H1 (cell line): ENCODE measurements around the gene MEGF11. TPM values are rescaled to one million over a fixed set of nuclear protein-coding genes. Genes with fewer than 3 reads are reported as not detected.

Source experiments
- CTCF ChIA-PET: fragments of 300-600 bp; sonication (Branson Sonifier 250); formaldehyde crosslinking; loops from one replicate; lab custom pipeline; 2021; ENCODE audit not compliant: partially characterized antibody; lab: Charles Lee
- POLR2A ChIA-PET: fragments of 300-600 bp; sonication (Branson Sonifier 250); formaldehyde crosslinking; loops from one replicate; lab custom pipeline; 2021; ENCODE audit warnings: inconsistent platforms; ENCODE audit not compliant: partially characterized antibody; lab: Charles Lee
- DNase-seq, 2 experiments: peaks; one replicate each; pipeline versions ENCODE4 v3.0.0 to v3.0.0-alpha.2; 2010 to 2022; ENCODE audit warnings: low spot score in 2 of 2, low read depth in 1 of 2, mixed read lengths in 1 of 2
- FAIRE-seq: peaks from 2 replicates; lab custom pipeline; 2011; peaks lifted over from hg19 to GRCh38; lab: Jason Lieb, UNC
- H2AFZ ChIP-seq: 2 replicates; pipeline ENCODE4 v1.8.1; 2012; ENCODE audit warnings: low read length, inconsistent platforms
- H2AK5ac ChIP-seq: 2 replicates; pipeline ENCODE4 v1.6.1; 2013; ENCODE audit warnings: low read depth, low read length
- H2BK120ac ChIP-seq: replicated peaks from 2 replicates; pipeline ENCODE3; 2013; ENCODE audit warnings: low read depth, low read length, inconsistent platforms
- H2BK12ac ChIP-seq: 2 replicates; pipeline ENCODE4 v1.6.1; 2013; ENCODE audit warnings: low read depth, low read length
- H2BK15ac ChIP-seq: 2 replicates; pipeline ENCODE4 v1.6.1; 2013; ENCODE audit warnings: low read length
- H2BK20ac ChIP-seq: 2 replicates; pipeline ENCODE4 v1.6.1; 2013; ENCODE audit warnings: low read length
- H2BK5ac ChIP-seq: 2 replicates; pipeline ENCODE4 v1.6.1; 2013; ENCODE audit warnings: low read depth, low read length
- H3K14ac ChIP-seq: 2 replicates; pipeline ENCODE4 v1.6.1; 2013; ENCODE audit warnings: inconsistent platforms; ENCODE audit not compliant: insufficient read length
- H3K18ac ChIP-seq: 2 replicates; pipeline ENCODE4 v1.6.1; 2013; ENCODE audit warnings: low read length; ENCODE audit errors: extremely low read depth
- H3K23ac ChIP-seq: 2 replicates; pipeline ENCODE4 v1.6.1; 2013; ENCODE audit warnings: inconsistent platforms; ENCODE audit not compliant: insufficient read length
- H3K23me2 ChIP-seq: 2 replicates; pipeline ENCODE4 v1.6.1; 2013; ENCODE audit warnings: low read depth, low read length
- H3K27ac ChIP-seq: 2 replicates; pipeline ENCODE4 v1.6.1; 2011; ENCODE audit warnings: low read depth, low read length, inconsistent platforms
- H3K27me3 ChIP-seq, 4 experiments: replicated peaks in 1 of 4; 1 replicate in 1 of 4; 2 replicates in 3 of 4; pipeline versions ENCODE4 v1.6.1 to v1.8.1; 2011 to 2013; ENCODE audit warnings: low read length in 3 of 4, mild to moderate bottlenecking in 3 of 4, inconsistent platforms in 2 of 4, mixed read lengths in 2 of 4, moderate library complexity in 1 of 4; ENCODE audit not compliant: control insufficient read depth in 3 of 4, insufficient read depth in 3 of 4; ENCODE audit errors: extremely low read depth in 1 of 4
- H3K36me3 ChIP-seq, 4 experiments: 2 replicates each; pipeline versions ENCODE4 v1.6.1 to v1.8.1; 2011 to 2013; ENCODE audit warnings: mild to moderate bottlenecking in 4 of 4, low read length in 3 of 4, moderate library complexity in 2 of 4, control low read depth in 1 of 4, inconsistent platforms in 1 of 4; ENCODE audit not compliant: insufficient read depth in 4 of 4, control insufficient read depth in 2 of 4
- H3K4ac ChIP-seq: replicated peaks from 2 replicates; pipeline ENCODE3; 2013; ENCODE audit warnings: low read length, low read depth, mixed read lengths, inconsistent platforms; ENCODE audit not compliant: insufficient read length
- H3K4me1 ChIP-seq, 4 experiments: replicated peaks in 1 of 4; 1 replicate in 1 of 4; 2 replicates in 3 of 4; pipeline versions ENCODE4 v1.6.1 to v1.8.1; 2011 to 2013; ENCODE audit warnings: low read length in 3 of 4, inconsistent platforms in 2 of 4, mixed read lengths in 1 of 4; ENCODE audit not compliant: insufficient read depth in 4 of 4, control insufficient read depth in 3 of 4
- H3K4me2 ChIP-seq, 2 experiments: 2 replicates each; pipeline versions ENCODE4 v1.6.1 to v1.8.1; 2011 to 2013; ENCODE audit warnings: low read depth in 2 of 2, low read length in 2 of 2, control low read depth in 1 of 2, inconsistent platforms in 1 of 2, mild to moderate bottlenecking in 1 of 2; ENCODE audit not compliant: insufficient read depth in 1 of 2
- H3K4me3 ChIP-seq, 4 experiments: fragments of 200-600, 300-600 bp in 1 of 4; sonication (generic), shearing (Covaris generic), sonication (Bioruptor Twin) in 1 of 4; 2 replicates each; pipeline versions ENCODE4 v1.5.1 to v1.8.1; 2011 to 2016; ENCODE audit warnings: low read length in 4 of 4, low read depth in 3 of 4, control low read depth in 2 of 4, inconsistent platforms in 2 of 4, mild to moderate bottlenecking in 2 of 4, mixed read lengths in 1 of 4, moderate library complexity in 1 of 4; ENCODE audit not compliant: insufficient read depth in 2 of 4; ENCODE audit errors: extremely low read depth in 1 of 4
- H3K56ac ChIP-seq: replicated peaks from 2 replicates; pipeline ENCODE3; 2013; ENCODE audit warnings: low read depth, mild to moderate bottlenecking, mixed read lengths, low read length, inconsistent platforms; ENCODE audit not compliant: insufficient read length
- H3K79me1 ChIP-seq: 2 replicates; pipeline ENCODE4 v1.6.1; 2013; ENCODE audit warnings: low read depth, low read length, control low read depth
- H3K79me2 ChIP-seq, 2 experiments: 2 replicates each; pipeline versions ENCODE4 v1.6.1 to v1.8.1; 2012 to 2013; ENCODE audit warnings: low read length in 2 of 2, mild to moderate bottlenecking in 2 of 2, inconsistent platforms in 1 of 2; ENCODE audit not compliant: insufficient read depth in 2 of 2, control insufficient read depth in 1 of 2
- H3K9ac ChIP-seq, 4 experiments: replicated peaks in 1 of 4; 1 replicate in 1 of 4; 2 replicates in 3 of 4; pipeline versions ENCODE4 v1.6.1 to v1.8.1; 2011 to 2013; ENCODE audit warnings: low read depth in 3 of 4, low read length in 3 of 4, control low read depth in 2 of 4, mild to moderate bottlenecking in 2 of 4, moderate library complexity in 2 of 4, inconsistent platforms in 1 of 4; ENCODE audit errors: extremely low read depth in 1 of 4
- H3K9me3 ChIP-seq, 2 experiments: 2 replicates each; pipeline versions ENCODE4 v1.6.1 to v1.8.1; 2012 to 2013; ENCODE audit warnings: mild to moderate bottlenecking in 2 of 2, moderate library complexity in 2 of 2, control low read depth in 1 of 2, inconsistent platforms in 1 of 2, low read depth in 1 of 2, low read length in 1 of 2, mixed read lengths in 1 of 2; ENCODE audit not compliant: insufficient read depth in 2 of 2
- H4K20me1 ChIP-seq, 2 experiments: replicated peaks in 1 of 2; 2 replicates each; pipeline versions ENCODE3 to v1.8.1; 2011 to 2013; ENCODE audit warnings: inconsistent platforms in 2 of 2, low read length in 2 of 2, mild to moderate bottlenecking in 1 of 2; ENCODE audit not compliant: insufficient read depth in 2 of 2, control insufficient read depth in 1 of 2
- H4K5ac ChIP-seq: 2 replicates; pipeline ENCODE4 v1.6.1; 2013; ENCODE audit warnings: low read length, low read depth, mixed read lengths, inconsistent platforms; ENCODE audit not compliant: insufficient read length
- H4K8ac ChIP-seq: 2 replicates; pipeline ENCODE4 v1.8.0; 2013; ENCODE audit warnings: mild to moderate bottlenecking, moderate library complexity, low read length, inconsistent platforms; ENCODE audit not compliant: insufficient read depth; ENCODE audit errors: extremely low read depth
- H4K91ac ChIP-seq: replicated peaks from 2 replicates; pipeline ENCODE3; 2013; ENCODE audit warnings: low read length, mixed read lengths, inconsistent platforms; ENCODE audit not compliant: insufficient read length
- BRCA1 ChIP-seq: IDR thresholded peaks from 2 replicates; pipeline ENCODE4 v1.6.1; 2012; ENCODE audit warnings: low read depth, low read length, improper control_type of control experiment
- CTBP2 ChIP-seq: IDR thresholded peaks from 2 replicates; pipeline ENCODE4 v1.7.0; 2011; ENCODE audit warnings: borderline replicate concordance, mild to moderate bottlenecking, moderate library complexity, mixed read lengths, low read length; ENCODE audit not compliant: insufficient read depth, insufficient read length
- HDAC2 ChIP-seq, 2 experiments: fragments of 300-600 bp in 1 of 2; sonication (generic) in 1 of 2; IDR thresholded peaks; 2 replicates each; pipeline ENCODE4 v1.6.1; 2011 to 2012; ENCODE audit warnings: low read depth in 2 of 2, low read length in 2 of 2, mild to moderate bottlenecking in 2 of 2, moderate library complexity in 2 of 2, borderline replicate concordance in 1 of 2, inconsistent platforms in 1 of 2
- HDAC6 ChIP-seq: IDR thresholded peaks from one replicate; pipeline ENCODE4 v1.7.1; 2012; ENCODE audit warnings: low read depth, mild to moderate bottlenecking, inconsistent platforms, low read length, moderate library complexity
- JUND ChIP-seq: IDR thresholded peaks from 2 replicates; pipeline ENCODE4 v1.6.1; 2011; ENCODE audit warnings: mild to moderate bottlenecking, improper control_type of control experiment, low read length
- KDM4A ChIP-seq: IDR thresholded peaks from one replicate; pipeline ENCODE4 v1.7.1; 2012; ENCODE audit warnings: low read depth, mild to moderate bottlenecking, moderate library complexity, low read length, inconsistent platforms; ENCODE audit not compliant: severe bottlenecking
- KDM5A ChIP-seq: fragments of 200-600 bp; IDR thresholded peaks from 2 replicates; pipeline ENCODE4 v1.7.1; 2012; ENCODE audit warnings: mild to moderate bottlenecking, low read length, inconsistent platforms, mixed read lengths
- MAX ChIP-seq: IDR thresholded peaks from 2 replicates; pipeline ENCODE4 v1.6.1; 2012; ENCODE audit warnings: inconsistent platforms
- NANOG ChIP-seq: IDR thresholded peaks from 2 replicates; pipeline ENCODE4 v1.6.1; 2011; ENCODE audit warnings: low read length, low read depth, mild to moderate bottlenecking, inconsistent platforms; ENCODE audit not compliant: insufficient read depth, poor library complexity, severe bottlenecking
- PHF8 ChIP-seq: fragments of 200-600 bp; sonication (generic); conservative IDR thresholded peaks from 2 replicates; pipeline ENCODE4 v1.7.1; 2012; ENCODE audit warnings: low read depth, mild to moderate bottlenecking, inconsistent platforms, low read length, moderate library complexity
- POLR2A ChIP-seq, 2 experiments: IDR thresholded peaks; 1 replicate in 1 of 2; 2 replicates in 1 of 2; pipeline ENCODE4 v1.6.1; 2011; ENCODE audit warnings: low read depth in 2 of 2, low read length in 2 of 2, mild to moderate bottlenecking in 2 of 2; ENCODE audit errors: control extremely low read depth in 1 of 2
- POLR2AphosphoS5 ChIP-seq: IDR thresholded peaks from 2 replicates; pipeline ENCODE4 v1.6.1; 2011; ENCODE audit warnings: low read depth, low read length
- SIX5 ChIP-seq: IDR thresholded peaks from 2 replicates; pipeline ENCODE4 v1.6.1; 2011; ENCODE audit warnings: mild to moderate bottlenecking, low read depth, low read length
- SP1 ChIP-seq: IDR thresholded peaks from 2 replicates; pipeline ENCODE4 v1.6.1; 2011; ENCODE audit warnings: low read depth, low read length
- TAF1 ChIP-seq: IDR thresholded peaks from 2 replicates; pipeline ENCODE4 v1.6.1; 2011; ENCODE audit warnings: mild to moderate bottlenecking, low read depth, low read length
- WGBS, 2 experiments: shearing (Covaris generic) in 1 of 2; methylation state at CpG; one replicate each; pipeline versions ENCODE4 v1.1.6 to v1.1.7; 2013 to 2015; ENCODE audit warnings: low lambda C conversion rate in 2 of 2, mixed read lengths in 2 of 2, inconsistent platforms in 1 of 2, low coverage in 1 of 2, missing lambda C conversion rate in 1 of 2; ENCODE audit not compliant: insufficient replicate concordance in 2 of 2, insufficient coverage in 1 of 2, insufficient read length in 1 of 2; ENCODE audit errors: extremely low coverage in 1 of 2, missing lambda C conversion rate in 1 of 2; 5-methylcytosine and 5-hydroxymethylcytosine counted together
- polyA plus RNA-seq, 7 experiments: library from polyadenylated mRNA; depleted of rRNA in 3 of 7; stranded (reverse) in 5 of 7; unstranded in 2 of 7; fragments of >200 nt in 5 of 7; fragments of 200-250 nt in 2 of 7; gene quantifications; 1 replicate in 5 of 7; 2 replicates in 1 of 7; 4 replicates in 1 of 7; pipeline versions ENCODE4 v1.2.1 to v1.2.3, GENCODE V29; 2011 to 2013; ENCODE audit warnings: missing spikeins in 2 of 7, mixed read lengths in 2 of 7
- total RNA-seq: library from RNA; stranded (reverse); fragmentation: NEBNext Ultra II Directional; extraction: Animal tissue kit (Norgen Biotek cat#: 25700); gene quantifications from 2 replicates; pipeline ENCODE4 v1.2.1, GENCODE V29; 2021

The MEGF11 gene
- total and polyA plus RNA-seq, 2 of the 8 experiments (the other 6 are each of a cell fraction or from before 2014, with no cell fraction given), result 4.4 to 4.8 TPM

GRCh38 chr15:65925338-65925737 lies 328.2 kb downstream of the MEGF11 start:
- Histone ChIP-seq H3K4me2 (no peak overlapping the region), H2BK12ac (no peak overlapping the region), H2BK120ac (no peak overlapping the region), H4K5ac (no peak overlapping the region), H2AK5ac (no peak overlapping the region), H2BK15ac (no peak overlapping the region), H3K18ac (no peak overlapping the region), H3K27me3 (no peaks in the 10 kb centered on the region), H3K4me1 (peaks cover 0 to 5% (median under 1%) of the 10 kb centered on the region in 4 experiments; a peak in 3 of 7 replicates), H3K23me2 (no peaks in the 10 kb centered on the region), H3K79me2 (no peaks in the 10 kb centered on the region), H3K9me3 (no peaks in the 10 kb centered on the region), H3K36me3 (no peaks in the 10 kb centered on the region), H3K79me1 (no peaks in the 10 kb centered on the region), H3K14ac (no peak overlapping the region), H3K4me3 (no peak overlapping the region), H4K91ac (no peak overlapping the region), H3K4ac (no peak overlapping the region), H3K56ac (no peak overlapping the region), H4K8ac (no peak overlapping the region), H3K9ac (no peak overlapping the region), H2BK20ac (no peak overlapping the region), H2BK5ac (no peak overlapping the region), H3K23ac (no peak overlapping the region), H4K20me1 (no peaks in the 10 kb centered on the region), H2AFZ (no peak overlapping the region), H3K27ac (no peak overlapping the region)
- no peak for FAIRE-seq
- WGBS, 2 experiments, result 100% methylated on average over 1 of the region's 1 CpG; no CpG with 5 or more reads in 1 of the 2 experiments
- POLR2A ChIA-PET, result no interaction called here
- CTCF ChIA-PET, result interaction anchor here (0.9 to 2.4 kb wide), 5 partner anchors 9 to 160 kb away, joined by 3 to 9 read pairs (median 3); no protein-coding TSS in a partner anchor
- no peak for DNase-seq
- TF ChIP-seq PHF8, result no peak
- TF ChIP-seq CTBP2, result no peak
- no peak for TF ChIP-seq HDAC6
- no peak for TF ChIP-seq SP1
- no peak for TF ChIP-seq SIX5
- TF ChIP-seq JUND, result no peak
- TF ChIP-seq HDAC2 (IDR thresholded peaks at IDR 0.05; ENCODE audit: borderline replicate concordance in 1 of 2, low read depth in 2 of 2, low read length in 2 of 2), result no peak
- TF ChIP-seq POLR2A (IDR thresholded peaks at IDR 0.05; ENCODE audit: control extremely low read depth in 1 of 2, low read depth in 2 of 2, low read length in 2 of 2), result no peak
- TF ChIP-seq KDM4A, result no peak
- TF ChIP-seq TAF1, result no peak
- TF ChIP-seq BRCA1, result no peak
- TF ChIP-seq POLR2AphosphoS5, result no peak
- no peak for TF ChIP-seq KDM5A
- no peak for TF ChIP-seq MAX
- no peak for TF ChIP-seq NANOG
